WI38 (cell line): ENCODE measurements around the gene MBD2.

Experiments used
- H3K4me3 ChIP-seq: 2 replicates; pipeline ENCODE4 v1.5.1; 2011; ENCODE audit warnings: low read depth, mild to moderate bottlenecking, control low read depth, low read length
- CTCF ChIP-seq: IDR thresholded peaks from 2 replicates; pipeline ENCODE4 v1.5.1; 2012; ENCODE audit warnings: low read depth, mild to moderate bottlenecking, control low read depth, low read length

The MBD2 gene

DNA sequence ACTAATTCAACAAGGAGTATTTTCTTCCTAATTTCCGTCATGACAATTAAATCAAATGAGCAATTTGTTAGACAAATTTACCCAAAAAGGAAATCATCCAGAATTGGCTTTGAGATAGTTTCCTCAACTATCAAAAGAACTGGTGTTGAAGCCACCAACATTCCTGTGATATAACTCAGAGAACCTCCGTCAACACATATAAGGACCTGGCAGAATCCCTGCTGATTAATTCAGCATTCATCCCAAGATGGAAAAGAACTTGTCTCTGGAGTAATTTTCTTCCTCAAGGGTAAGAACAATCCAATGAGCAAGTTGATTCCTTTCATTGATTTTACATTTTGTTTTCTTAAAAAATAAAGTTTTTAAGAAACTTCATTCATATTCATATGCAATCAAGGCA is 62.0 kb downstream of the MBD2 start:
- no peak for TF ChIP-seq CTCF
- no peak overlapping the region for H3K4me3 ChIP-seq

- TF ChIP-seq CTCF, result no peak
- H3K4me3 ChIP-seq, result no peak overlapping the region
Measured at GRCh38 chr18:54161267-54161666, 63.2 kb downstream of the MBD2 start.

DNA sequence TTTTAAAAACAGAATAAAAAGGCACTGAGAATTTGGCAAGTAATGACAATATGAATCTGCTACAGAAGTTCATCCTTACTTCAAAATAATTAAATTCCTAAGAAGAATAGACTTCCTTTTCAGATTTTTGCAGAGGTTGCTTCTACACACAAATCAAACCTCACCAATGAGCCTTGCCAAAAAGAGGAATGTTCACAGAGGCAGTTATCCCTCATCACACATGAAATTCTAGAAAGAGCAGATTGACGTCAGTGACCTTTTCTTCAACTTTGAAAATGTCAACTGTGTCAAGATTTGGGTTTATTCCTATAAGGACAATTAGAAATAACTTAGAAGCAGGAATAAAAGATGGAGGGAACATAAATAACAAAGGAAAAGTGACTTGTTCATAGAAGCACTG is 64.6 kb downstream of the MBD2 start:
- H3K4me3 ChIP-seq, result no peak overlapping the region
- TF ChIP-seq CTCF, result no peak

DNA sequence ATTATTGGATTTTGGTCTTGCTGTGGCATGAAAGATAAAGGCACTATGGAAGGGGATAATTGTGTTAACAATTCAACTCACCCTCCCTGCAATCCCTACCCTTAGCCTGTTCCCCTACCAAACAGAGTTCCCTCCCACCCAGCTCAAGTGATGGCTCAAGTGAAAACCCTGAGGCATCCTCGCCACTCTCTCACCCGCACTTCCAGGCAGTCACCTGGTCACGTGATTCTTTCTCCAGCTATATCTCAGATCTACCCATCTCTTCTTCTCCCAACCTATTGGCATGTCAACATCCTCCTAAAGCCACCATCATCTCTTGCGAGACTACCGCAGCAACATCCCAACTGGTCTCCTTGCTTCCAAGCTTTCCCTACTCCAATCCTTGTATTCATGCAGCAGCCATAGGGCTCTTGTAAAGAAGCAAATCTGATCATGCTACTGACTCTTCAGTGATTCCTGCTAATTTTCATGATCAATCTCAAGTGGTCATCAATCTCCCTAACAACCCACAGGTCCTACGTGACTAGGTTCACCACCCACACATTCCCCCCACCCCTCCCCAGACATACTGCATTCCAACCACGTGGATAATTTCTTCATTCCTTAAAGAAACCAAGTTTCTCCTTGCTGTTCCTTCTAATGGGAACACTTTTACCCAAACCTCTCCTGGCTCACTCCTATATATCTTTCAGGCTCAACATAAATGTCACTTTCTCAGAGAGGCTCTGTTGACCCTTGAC is 66.7 kb downstream of the MBD2 start:
- H3K4me3 ChIP-seq, result no peak overlapping the region
- TF ChIP-seq CTCF, result no peak

DNA sequence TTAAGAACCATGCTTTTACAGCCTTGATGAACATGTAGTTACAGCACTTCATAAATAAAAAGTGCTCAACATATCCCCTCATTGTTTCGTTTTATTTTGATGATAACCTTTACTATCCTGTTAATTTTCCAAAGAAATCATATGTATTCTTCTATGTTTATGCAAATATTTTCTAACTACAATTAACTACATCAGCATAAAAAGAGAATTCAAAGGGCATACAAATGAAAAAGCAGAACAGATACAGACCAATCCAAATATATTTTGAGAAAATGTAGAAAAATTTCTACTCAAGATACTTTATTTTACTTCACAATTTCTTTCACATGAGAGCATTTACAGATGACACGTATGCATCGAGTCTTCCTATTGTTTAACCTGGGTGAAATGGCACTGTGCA is 69.1 kb downstream of the MBD2 start:
- no peak overlapping the region for H3K4me3 ChIP-seq
- TF ChIP-seq CTCF, result no peak

DNA sequence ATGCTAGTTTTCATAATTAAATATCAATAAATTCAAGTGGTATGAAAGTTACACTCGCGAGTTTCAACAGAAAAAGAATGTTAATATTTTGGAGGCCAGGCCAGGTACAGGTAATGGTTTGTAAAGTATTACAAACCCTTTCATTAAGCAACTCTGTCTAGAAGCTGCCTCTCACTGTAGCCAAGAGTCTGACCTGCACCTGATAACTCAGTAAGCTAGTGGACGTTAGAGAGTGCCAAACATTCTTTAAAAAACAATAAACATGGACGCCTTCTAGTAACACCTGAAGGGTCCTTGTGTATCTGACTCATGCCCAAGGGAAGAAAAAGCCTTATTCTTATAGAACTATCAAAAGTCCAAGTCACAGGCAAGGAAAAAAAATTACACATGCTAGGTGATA is 70.2 kb downstream of the MBD2 start:
- no peak overlapping the region for H3K4me3 ChIP-seq
- no peak for TF ChIP-seq CTCF

- TF ChIP-seq CTCF, result no peak
- H3K4me3 ChIP-seq, result no peak overlapping the region
Measured at GRCh38 chr18:54151376-54151775, 73.1 kb downstream of the MBD2 start.
